ENCODE results near the gene VAT1L.

VAT1L gene

DNA sequence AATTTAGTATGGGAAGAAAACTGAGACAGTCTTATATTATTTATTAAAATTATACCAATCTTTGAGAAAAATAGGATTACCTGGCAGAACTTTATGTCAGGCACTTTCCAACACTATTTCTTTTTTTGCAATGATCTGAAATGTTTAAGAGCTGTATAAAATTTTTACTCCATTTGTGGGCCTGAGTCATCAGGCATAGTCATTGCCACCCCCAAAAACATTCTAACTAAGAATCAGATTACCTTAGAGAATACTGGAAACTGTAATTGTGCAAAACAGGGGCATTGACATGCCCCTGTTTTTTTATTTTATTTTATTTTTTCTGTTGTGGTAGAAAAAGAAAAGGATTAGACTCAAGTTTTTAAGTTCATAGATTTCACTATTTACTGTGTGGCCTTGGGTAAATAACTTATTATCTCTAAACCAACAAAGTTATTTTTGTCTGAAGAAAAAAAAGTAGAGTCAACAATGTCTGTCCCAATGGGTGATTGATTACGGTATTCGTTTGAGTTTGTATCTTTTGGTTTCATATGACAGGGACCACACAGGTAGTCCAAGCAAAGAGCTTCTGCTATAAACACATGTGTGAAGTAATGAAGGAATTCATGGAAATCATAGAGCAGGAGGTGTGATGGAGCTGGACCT, 24.6 kb downstream of the VAT1L start:
- Histone ChIP-seq H3K36me3 (ENCODE audit: insufficient read depth, insufficient read length, low read length) (no peaks in the 10 kb centered on the region), H3K4me1 (ENCODE audit: insufficient read depth, insufficient read length) (no peaks in the 10 kb centered on the region), H3K4me3 (ENCODE audit: insufficient read length, low read depth) (no peak overlapping the region), H3K9ac (ENCODE audit: insufficient read length, low read depth) (no peak overlapping the region), H3K9me3 (ENCODE audit: insufficient read depth, low read length) (peaks cover 6% of the 10 kb centered on the region; the same call in 1 of the 2 replicates), H3K27me3 (ENCODE audit: insufficient read depth, insufficient read length) (no peaks in the 10 kb centered on the region)
- DNase-seq (ENCODE audit: low read depth, low spot score): no peak
- no peak for TF ChIP-seq ZNF274 (IDR thresholded peaks at IDR 0.05; ENCODE audit: low read depth, low read length)
- no peak for TF ChIP-seq SUZ12 (IDR thresholded peaks at IDR 0.05; ENCODE audit: extremely low read depth, insufficient read depth, insufficient read length)
- TF ChIP-seq YY1 (IDR thresholded peaks at IDR 0.05; ENCODE audit: insufficient read depth, insufficient read length): no peak

DNA sequence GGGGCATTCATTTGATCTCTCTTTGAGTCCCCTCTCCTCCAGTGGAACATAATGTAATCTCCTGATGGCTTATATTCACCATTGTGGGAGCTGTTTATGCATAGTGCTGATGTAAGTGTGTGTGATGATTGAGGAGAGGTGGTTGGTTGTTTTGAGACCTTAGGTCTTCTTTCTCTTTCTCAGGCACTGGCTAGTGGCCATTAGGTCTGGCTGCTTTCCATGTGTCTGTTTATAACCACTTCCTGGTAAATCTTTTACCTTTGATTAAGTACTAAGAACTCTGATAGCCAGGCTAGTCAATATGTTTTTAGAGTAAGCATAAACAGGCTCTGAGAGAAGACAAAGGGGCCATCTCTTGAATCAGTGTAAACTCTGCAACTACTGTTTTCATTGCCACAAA, 27.9 kb downstream of the VAT1L start:
- Histone ChIP-seq H3K27me3 (ENCODE audit: insufficient read depth, insufficient read length) (no peaks in the 10 kb centered on the region), H3K9me3 (ENCODE audit: insufficient read depth, low read length) (no peaks in the 10 kb centered on the region), H3K4me1 (ENCODE audit: insufficient read depth, insufficient read length) (no peaks in the 10 kb centered on the region), H3K36me3 (ENCODE audit: insufficient read depth, insufficient read length, low read length) (peaks cover 5% of the 10 kb centered on the region), H3K9ac (ENCODE audit: insufficient read length, low read depth) (no peak overlapping the region), H3K4me3 (ENCODE audit: insufficient read length, low read depth) (no peak overlapping the region)
- TF ChIP-seq SUZ12 (IDR thresholded peaks at IDR 0.05; ENCODE audit: extremely low read depth, insufficient read depth, insufficient read length) (no peak), YY1 (IDR thresholded peaks at IDR 0.05; ENCODE audit: insufficient read depth, insufficient read length) (no peak), ZNF274 (IDR thresholded peaks at IDR 0.05; ENCODE audit: low read depth, low read length) (no peak)
- DNase-seq (ENCODE audit: low read depth, low spot score): no peak

DNA sequence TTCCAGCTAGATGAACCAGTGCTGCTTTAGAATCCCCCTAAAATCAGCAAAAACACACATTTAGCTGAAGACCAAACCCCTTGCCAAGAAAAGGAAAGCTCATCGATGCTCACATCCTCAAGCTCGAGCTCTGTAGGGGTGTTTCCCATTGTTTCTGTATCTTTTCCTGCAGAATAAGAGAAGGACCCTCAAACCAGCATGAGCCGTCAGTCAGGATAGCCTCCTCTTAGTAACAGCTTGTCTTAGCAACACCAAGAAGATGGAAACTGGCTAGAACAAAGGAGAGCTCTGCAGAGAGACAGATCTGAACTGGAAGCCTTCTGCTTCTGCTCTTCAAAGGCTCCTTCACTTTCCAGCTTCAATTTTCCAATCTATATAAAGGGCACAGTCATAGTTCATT, 32.0 kb downstream of the VAT1L start:
- Histone ChIP-seq H3K27me3 (ENCODE audit: insufficient read depth, insufficient read length) (no peaks in the 10 kb centered on the region), H3K4me3 (ENCODE audit: insufficient read length, low read depth) (no peak overlapping the region), H3K36me3 (ENCODE audit: insufficient read depth, insufficient read length, low read length) (peaks cover 10% of the 10 kb centered on the region), H3K9me3 (ENCODE audit: insufficient read depth, low read length) (no peaks in the 10 kb centered on the region), H3K4me1 (ENCODE audit: insufficient read depth, insufficient read length) (no peaks in the 10 kb centered on the region), H3K9ac (ENCODE audit: insufficient read length, low read depth) (no peak overlapping the region)
- no peak for TF ChIP-seq SUZ12 (IDR thresholded peaks at IDR 0.05; ENCODE audit: extremely low read depth, insufficient read depth, insufficient read length)
- TF ChIP-seq ZNF274 (IDR thresholded peaks at IDR 0.05; ENCODE audit: low read depth, low read length): no peak
- TF ChIP-seq YY1 (IDR thresholded peaks at IDR 0.05; ENCODE audit: insufficient read depth, insufficient read length): no peak
- no peak for DNase-seq (ENCODE audit: low read depth, low spot score)

DNA sequence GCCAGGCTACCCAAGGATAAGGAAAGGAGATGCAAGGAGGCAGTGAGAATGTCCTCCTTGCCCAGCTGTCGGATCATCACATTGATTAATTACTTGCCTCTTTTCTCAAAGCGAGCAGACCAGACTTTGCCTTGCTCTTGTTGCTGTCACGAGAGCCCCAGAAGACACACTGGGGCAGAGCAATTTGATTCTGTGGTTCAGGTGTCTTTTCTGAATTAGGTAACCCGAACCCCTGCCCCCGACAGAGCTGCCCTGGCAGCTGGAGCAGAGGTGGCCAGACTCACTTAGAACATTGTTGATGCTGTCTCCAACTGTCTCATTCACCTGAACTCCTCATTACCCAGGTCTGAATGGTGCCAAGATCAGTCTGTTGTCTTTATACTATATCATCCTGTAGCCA, 34.3 kb downstream of the VAT1L start:
- Histone ChIP-seq H3K4me1 (ENCODE audit: insufficient read depth, insufficient read length) (no peaks in the 10 kb centered on the region), H3K36me3 (ENCODE audit: insufficient read depth, insufficient read length, low read length) (peaks cover 11% of the 10 kb centered on the region), H3K4me3 (ENCODE audit: insufficient read length, low read depth) (no peak overlapping the region), H3K27me3 (ENCODE audit: insufficient read depth, insufficient read length) (no peaks in the 10 kb centered on the region), H3K9me3 (ENCODE audit: insufficient read depth, low read length) (no peaks in the 10 kb centered on the region), H3K9ac (ENCODE audit: insufficient read length, low read depth) (no peak overlapping the region)
- DNase-seq (ENCODE audit: low read depth, low spot score): no peak
- TF ChIP-seq SUZ12 (IDR thresholded peaks at IDR 0.05; ENCODE audit: extremely low read depth, insufficient read depth, insufficient read length) (no peak), YY1 (IDR thresholded peaks at IDR 0.05; ENCODE audit: insufficient read depth, insufficient read length) (no peak), ZNF274 (IDR thresholded peaks at IDR 0.05; ENCODE audit: low read depth, low read length) (no peak)

DNA sequence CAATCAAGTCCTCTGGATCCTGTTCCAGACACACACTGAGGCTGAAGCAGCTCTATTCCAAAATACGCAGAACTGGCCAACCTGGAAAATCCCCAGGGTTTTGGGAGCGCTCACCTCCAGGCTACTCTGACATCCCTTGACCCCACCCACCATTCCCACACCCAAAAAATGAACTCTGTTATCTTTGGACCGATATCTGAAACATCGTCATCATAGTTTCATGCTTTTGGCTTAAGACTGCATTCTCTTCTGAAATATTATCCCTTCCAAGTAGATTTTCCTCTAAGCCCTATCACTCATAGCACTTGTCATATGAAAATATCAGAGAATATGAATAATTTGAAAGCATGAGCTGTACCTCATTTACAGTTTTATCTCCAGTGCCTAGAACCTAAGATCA, 34.7 kb downstream of the VAT1L start:
- no peak for TF ChIP-seq ZNF274 (IDR thresholded peaks at IDR 0.05; ENCODE audit: low read depth, low read length)
- TF ChIP-seq YY1 (IDR thresholded peaks at IDR 0.05; ENCODE audit: insufficient read depth, insufficient read length): no peak
- no peak for TF ChIP-seq SUZ12 (IDR thresholded peaks at IDR 0.05; ENCODE audit: extremely low read depth, insufficient read depth, insufficient read length)
- Histone ChIP-seq H3K4me3 (ENCODE audit: insufficient read length, low read depth) (no peak overlapping the region), H3K27me3 (ENCODE audit: insufficient read depth, insufficient read length) (no peaks in the 10 kb centered on the region), H3K9me3 (ENCODE audit: insufficient read depth, low read length) (no peaks in the 10 kb centered on the region), H3K9ac (ENCODE audit: insufficient read length, low read depth) (no peak overlapping the region), H3K4me1 (ENCODE audit: insufficient read depth, insufficient read length) (no peaks in the 10 kb centered on the region), H3K36me3 (ENCODE audit: insufficient read depth, insufficient read length, low read length) (peaks cover 11% of the 10 kb centered on the region)
- DNase-seq (ENCODE audit: low read depth, low spot score): no peak

- Histone ChIP-seq H3K4me1 (ENCODE audit: insufficient read depth, insufficient read length) (no peaks in the 10 kb centered on the region), H3K9ac (ENCODE audit: insufficient read length, low read depth) (no peak overlapping the region), H3K36me3 (ENCODE audit: insufficient read depth, insufficient read length, low read length) (peaks cover 9% of the 10 kb centered on the region), H3K27me3 (ENCODE audit: insufficient read depth, insufficient read length) (no peaks in the 10 kb centered on the region), H3K9me3 (ENCODE audit: insufficient read depth, low read length) (no peaks in the 10 kb centered on the region), H3K4me3 (ENCODE audit: insufficient read length, low read depth) (no peak overlapping the region)
- TF ChIP-seq ZNF274 (IDR thresholded peaks at IDR 0.05; ENCODE audit: low read depth, low read length): no peak
- TF ChIP-seq SUZ12 (IDR thresholded peaks at IDR 0.05; ENCODE audit: extremely low read depth, insufficient read depth, insufficient read length): no peak
- no peak for TF ChIP-seq YY1 (IDR thresholded peaks at IDR 0.05; ENCODE audit: insufficient read depth, insufficient read length)
- no peak for DNase-seq (ENCODE audit: low read depth, low spot score)
Observed at GRCh38 chr16:77825196-77825595, 36.8 kb downstream of the VAT1L start.

- H3K4me1 ChIP-seq (ENCODE audit: insufficient read depth, insufficient read length): no peaks in the 10 kb centered on the region
Observed at GRCh38 chr16:77827032-77827431, 38.7 kb downstream of the VAT1L start.

More at GRCh38 chr16:77827032-77827431, 38.7 kb downstream of the VAT1L start:
- no peak overlapping the region for H3K9ac ChIP-seq (ENCODE audit: insufficient read length, low read depth)
- H3K27me3 ChIP-seq (ENCODE audit: insufficient read depth, insufficient read length): no peaks in the 10 kb centered on the region
- TF ChIP-seq ZNF274 (IDR thresholded peaks at IDR 0.05; ENCODE audit: low read depth, low read length): no peak
- no peak for TF ChIP-seq YY1 (IDR thresholded peaks at IDR 0.05; ENCODE audit: insufficient read depth, insufficient read length)
- no peak for TF ChIP-seq SUZ12 (IDR thresholded peaks at IDR 0.05; ENCODE audit: extremely low read depth, insufficient read depth, insufficient read length)
- no peaks in the 10 kb centered on the region for H3K9me3 ChIP-seq (ENCODE audit: insufficient read depth, low read length)
- H3K36me3 ChIP-seq (ENCODE audit: insufficient read depth, insufficient read length, low read length): peaks cover 6% of the 10 kb centered on the region
- DNase-seq (ENCODE audit: low read depth, low spot score): no peak
- no peak overlapping the region for H3K4me3 ChIP-seq (ENCODE audit: insufficient read length, low read depth)

Measured in NT2/D1 (cell line).